Osteocyte (in vitro differentiated cells): ENCODE data around the gene DCDC1. TPM values are rescaled to one million over a fixed set of nuclear protein-coding genes. Genes with fewer than 3 reads are reported as not detected.

Experiments
- DNase-seq: peaks from one replicate; pipeline ENCODE4 v3.0.0; 2021; ENCODE audit warnings: mixed read lengths; ENCODE audit not compliant: unreplicated experiment; ENCODE audit errors: extremely low spot score
- H3K27ac Mint-ChIP-seq: one replicate; pipeline ENCODE4 v1.8.0; 2021; ENCODE audit warnings: mild to moderate bottlenecking, mixed read lengths; ENCODE audit not compliant: unreplicated experiment
- H3K27me3 Mint-ChIP-seq: one replicate; pipeline ENCODE4 v1.8.0; 2021; ENCODE audit warnings: mixed read lengths; ENCODE audit not compliant: unreplicated experiment
- H3K36me3 Mint-ChIP-seq: one replicate; pipeline ENCODE4 v1.8.0; 2021; ENCODE audit warnings: mixed read lengths; ENCODE audit not compliant: unreplicated experiment
- H3K4me1 Mint-ChIP-seq: one replicate; pipeline ENCODE4 v1.8.0; 2021; ENCODE audit warnings: mixed read lengths; ENCODE audit not compliant: unreplicated experiment
- H3K4me3 Mint-ChIP-seq: one replicate; pipeline ENCODE4 v1.8.0; 2021; ENCODE audit warnings: mild to moderate bottlenecking, moderate library complexity, mixed read lengths; ENCODE audit not compliant: unreplicated experiment
- H3K9me3 Mint-ChIP-seq: one replicate; pipeline ENCODE4 v1.8.0; 2021; ENCODE audit warnings: mixed read lengths; ENCODE audit not compliant: unreplicated experiment
- CTCF ChIP-seq: fragments of 200-600 bp; sonication (generic); IDR thresholded peaks from 2 replicates; pipeline ENCODE4 v1.5.0; 2021; ENCODE audit warnings: antibody characterized with exemption, mild to moderate bottlenecking, moderate library complexity
- total RNA-seq: library from RNA; stranded (reverse); gene quantifications from 2 replicates; pipeline ENCODE4 v1.2.1, GENCODE V29; 2021

DCDC1 gene
- total RNA-seq, 1 donor from 2014 or later = not detected

- peaks cover 3% of the 10 kb centered on the region for H3K9me3 Mint-ChIP-seq
- H3K36me3 Mint-ChIP-seq = no peaks in the 10 kb centered on the region
- no peak for TF ChIP-seq CTCF
- no peak for DNase-seq
- no peak overlapping the region for H3K27ac Mint-ChIP-seq
- H3K4me3 Mint-ChIP-seq = no peak overlapping the region
- H3K4me1 Mint-ChIP-seq = no peaks in the 10 kb centered on the region
- H3K27me3 Mint-ChIP-seq = peaks cover 5% of the 10 kb centered on the region
These were observed 474.5 kb downstream of the DCDC1 start for GRCh38 chr11:30895046-30895445.

- DNase-seq = no peak
- H3K4me1 Mint-ChIP-seq = peaks cover 6% of the 10 kb centered on the region
- no peaks in the 10 kb centered on the region for H3K27me3 Mint-ChIP-seq
- no peaks in the 10 kb centered on the region for H3K36me3 Mint-ChIP-seq
- no peak overlapping the region for H3K27ac Mint-ChIP-seq
- TF ChIP-seq CTCF = no peak
- H3K9me3 Mint-ChIP-seq = peaks cover 3% of the 10 kb centered on the region
- no peak overlapping the region for H3K4me3 Mint-ChIP-seq
These were observed 476.2 kb downstream of the DCDC1 start for GRCh38 chr11:30893318-30893717.

- Mint-ChIP-seq H3K4me1 (peaks cover 6% of the 10 kb centered on the region), H3K27me3 (no peaks in the 10 kb centered on the region), H3K36me3 (no peaks in the 10 kb centered on the region), H3K4me3 (no peak overlapping the region), H3K27ac (no peak overlapping the region), H3K9me3 (peaks cover 3% of the 10 kb centered on the region)
- DNase-seq = no peak
- no peak for TF ChIP-seq CTCF
These were observed 480.3 kb downstream of the DCDC1 start for GRCh38 chr11:30889143-30889794.

GRCh38 chr11:30879322-30880005 is 490.1 kb downstream of the DCDC1 start:
- no peak overlapping the region for H3K27ac Mint-ChIP-seq
- no peaks in the 10 kb centered on the region for H3K36me3 Mint-ChIP-seq
- no peak for TF ChIP-seq CTCF
- H3K9me3 Mint-ChIP-seq = no peaks in the 10 kb centered on the region
- DNase-seq = no peak
- no peaks in the 10 kb centered on the region for H3K4me1 Mint-ChIP-seq
- H3K4me3 Mint-ChIP-seq = no peak overlapping the region
- H3K27me3 Mint-ChIP-seq = no peaks in the 10 kb centered on the region

- no peaks in the 10 kb centered on the region for H3K4me1 Mint-ChIP-seq
- H3K27me3 Mint-ChIP-seq = no peaks in the 10 kb centered on the region
- H3K4me3 Mint-ChIP-seq = no peak overlapping the region
- H3K27ac Mint-ChIP-seq = no peak overlapping the region
- no peaks in the 10 kb centered on the region for H3K9me3 Mint-ChIP-seq
- no peaks in the 10 kb centered on the region for H3K36me3 Mint-ChIP-seq
- no peak for DNase-seq
- no peak for TF ChIP-seq CTCF
These were observed 491.1 kb downstream of the DCDC1 start for GRCh38 chr11:30878400-30878799.
